HepG2 (cell line): ENCODE results near the gene ISOC2. TPM values are rescaled to one million over a fixed set of nuclear protein-coding genes. Genes with fewer than 3 reads are reported as not detected.

ENCODE experiments used
- CC2D1A ChIP-seq: sonication (generic); formaldehyde crosslinking; IDR thresholded peaks from 2 replicates; pipeline ENCODE4 v1.8.1; 2023; ENCODE audit warnings: mild to moderate bottlenecking, missing genetic modification reagents
- GPN1 ChIP-seq: sonication (generic); formaldehyde crosslinking; IDR thresholded peaks from 2 replicates; pipeline ENCODE4 v1.5.1; 2020; ENCODE audit warnings: missing genetic modification reagents, borderline replicate concordance
- JUND ChIP-seq: sonication (generic); formaldehyde crosslinking; IDR thresholded peaks from 2 replicates; pipeline ENCODE4 v1.8.0; 2022; ENCODE audit warnings: mild to moderate bottlenecking, missing genetic modification reagents
- KDM5B ChIP-seq: sonication (generic); formaldehyde crosslinking; IDR thresholded peaks from 2 replicates; pipeline ENCODE4 v1.4.0; 2020; ENCODE audit warnings: missing genetic modification reagents, mild to moderate bottlenecking, borderline replicate concordance
- SKI ChIP-seq: fragments of 450-650 bp; IDR thresholded peaks from one replicate; pipeline ENCODE4 v1.6.1; 2018; ENCODE audit warnings: mild to moderate bottlenecking; ENCODE audit not compliant: partially characterized antibody
- SNAPC4 ChIP-seq: sonication (generic); formaldehyde crosslinking; IDR thresholded peaks from 2 replicates; pipeline ENCODE4 v1.4.0; 2020; ENCODE audit warnings: mild to moderate bottlenecking, missing genetic modification reagents
- USF2 ChIP-seq, 2 experiments: sonication (generic) in 1 of 2; formaldehyde crosslinking in 1 of 2; IDR thresholded peaks; 2 replicates each; pipeline versions ENCODE4 v1.5.1 to v1.6.1; 2011 to 2020; ENCODE audit warnings: borderline replicate concordance in 1 of 2, low read depth in 1 of 2, low read length in 1 of 2, mild to moderate bottlenecking in 1 of 2, missing genetic modification reagents in 1 of 2, moderate library complexity in 1 of 2
- ZNF230 ChIP-seq: sonication (generic); formaldehyde crosslinking; IDR thresholded peaks from 2 replicates; pipeline ENCODE4 v1.4.0; 2020; ENCODE audit warnings: mild to moderate bottlenecking, missing genetic modification reagents
- ZNF460 ChIP-seq: sonication (generic); formaldehyde crosslinking; IDR thresholded peaks from 2 replicates; pipeline ENCODE4 v1.5.1; 2020; ENCODE audit warnings: missing genetic modification reagents, mild to moderate bottlenecking, borderline replicate concordance
- ZNF577 ChIP-seq: sonication (generic); formaldehyde crosslinking; IDR thresholded peaks from 2 replicates; pipeline ENCODE4 v1.4.0; 2020; ENCODE audit warnings: mild to moderate bottlenecking, low read depth, missing genetic modification reagents, borderline replicate concordance
- ZNF598 ChIP-seq: sonication (generic); formaldehyde crosslinking; IDR thresholded peaks from 2 replicates; pipeline ENCODE4 v1.5.1; 2020; ENCODE audit warnings: mild to moderate bottlenecking, missing genetic modification reagents, borderline replicate concordance
- ZNF660 ChIP-seq: sonication (generic); formaldehyde crosslinking; IDR thresholded peaks from 2 replicates; pipeline ENCODE4 v1.5.1; 2020; ENCODE audit warnings: mild to moderate bottlenecking, low read depth, missing genetic modification reagents, borderline replicate concordance
- ZNF672 ChIP-seq: sonication (generic); formaldehyde crosslinking; IDR thresholded peaks from 2 replicates; pipeline ENCODE4 v1.8.1; 2022; ENCODE audit warnings: missing genetic modification reagents
- ZNF781 ChIP-seq: sonication (generic); formaldehyde crosslinking; IDR thresholded peaks from 2 replicates; pipeline ENCODE4 v1.5.1; 2020; ENCODE audit warnings: borderline replicate concordance, mild to moderate bottlenecking, missing genetic modification reagents; ENCODE audit errors: not compliant biosample characterization
- polyA plus RNA-seq, 8 experiments: library from polyadenylated mRNA; depleted of rRNA in 3 of 8; stranded (reverse) in 7 of 8; unstranded in 1 of 8; fragments of >200 nt; fragmentation: Illumina TruSeq in 4 of 8; extraction: Trizol in 4 of 8; gene quantifications; 2 replicates each; pipeline versions ENCODE4 v1.2.1 to v1.2.3, GENCODE V29; 2011 to 2016; ENCODE audit warnings: low read depth in 4 of 8, missing spikeins in 1 of 8, mixed read lengths in 1 of 8; ENCODE audit not compliant: insufficient read depth in 1 of 8
- total RNA-seq, 5 experiments: library from RNA; depleted of rRNA; stranded (reverse); fragments of >200 nt; fragmentation: Illumina TruSeq; extraction: Trizol; gene quantifications; 2 replicates each; pipeline ENCODE4 v1.2.3, GENCODE V29; 2016; ENCODE audit warnings: low read depth in 1 of 5
- TF ChIP-seq, protein P1 (sequence below): sonication (generic); formaldehyde crosslinking; IDR thresholded peaks from 2 replicates; pipeline ENCODE4 v1.4.0; 2020; ENCODE audit warnings: missing genetic modification reagents, borderline replicate concordance
- TF ChIP-seq, protein P2 (sequence below), 2 experiments: IDR thresholded peaks; 2 replicates each; pipeline ENCODE4 v1.6.1; 2011 to 2012; ENCODE audit warnings: low read length in 2 of 2, borderline replicate concordance in 1 of 2, low read depth in 1 of 2, mild to moderate bottlenecking in 1 of 2, moderate library complexity in 1 of 2

Gene ISOC2
- total and polyA plus RNA-seq, 2 of the 13 experiments (the other 11 are each of a cell fraction or from before 2014, with no cell fraction given), result 76.8 to 105 TPM

DNA sequence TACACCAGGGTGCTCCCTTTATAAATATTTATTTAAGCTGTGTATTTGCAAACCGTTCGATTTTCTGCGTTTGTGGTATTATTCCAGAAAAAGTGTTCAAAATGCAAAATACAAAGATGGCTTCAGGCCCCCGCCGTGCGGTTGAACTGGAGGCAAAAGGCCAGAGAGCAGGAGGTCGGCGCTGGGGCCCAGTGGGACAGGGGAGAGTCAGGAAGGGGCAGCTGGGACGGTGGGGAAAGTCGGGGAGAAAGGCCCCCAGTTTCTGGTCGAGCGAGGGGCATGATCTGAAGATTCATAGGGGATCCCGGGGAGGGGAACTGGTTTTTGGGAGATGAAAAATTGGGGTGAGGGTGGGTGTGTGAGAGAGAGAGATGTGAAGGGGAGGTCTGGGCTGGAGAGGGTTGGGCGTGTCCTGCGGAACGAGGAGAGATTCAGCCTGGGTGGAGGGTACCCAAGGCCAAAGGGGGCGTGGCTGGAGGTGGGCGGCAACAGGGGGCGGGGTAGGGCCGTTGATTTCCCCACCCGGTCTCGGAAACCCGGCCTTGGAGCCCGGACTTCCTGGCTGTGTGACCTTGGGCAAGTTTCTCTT, 678 bp downstream of the ISOC2 start (continued):
- TF ChIP-seq ZNF460 (CRISPR knock-in tag) (no peak), ZNF598 (no peak), SKI (peak; percentile 18), SNAPC4 (CRISPR knock-in tag) (no peak), ZNF230 (CRISPR knock-in tag) (no peak), ZNF781 (CRISPR knock-in tag) (no peak), USF2 (IDR thresholded peaks at IDR 0.05; ENCODE audit: low read depth, low read length) (no peak), USF2 (CRISPR knock-in tag; IDR thresholded peaks at IDR 0.05; ENCODE audit: borderline replicate concordance) (no peak), CC2D1A (CRISPR knock-in tag) (no peak), ZNF672 (CRISPR knock-in tag) (no peak), JUND (CRISPR knock-in tag) (no peak), KDM5B (no peak), ZNF577 (no peak), GPN1 (CRISPR knock-in tag) (no peak), ZNF660 (no peak)
- TF ChIP-seq, protein P1, sequence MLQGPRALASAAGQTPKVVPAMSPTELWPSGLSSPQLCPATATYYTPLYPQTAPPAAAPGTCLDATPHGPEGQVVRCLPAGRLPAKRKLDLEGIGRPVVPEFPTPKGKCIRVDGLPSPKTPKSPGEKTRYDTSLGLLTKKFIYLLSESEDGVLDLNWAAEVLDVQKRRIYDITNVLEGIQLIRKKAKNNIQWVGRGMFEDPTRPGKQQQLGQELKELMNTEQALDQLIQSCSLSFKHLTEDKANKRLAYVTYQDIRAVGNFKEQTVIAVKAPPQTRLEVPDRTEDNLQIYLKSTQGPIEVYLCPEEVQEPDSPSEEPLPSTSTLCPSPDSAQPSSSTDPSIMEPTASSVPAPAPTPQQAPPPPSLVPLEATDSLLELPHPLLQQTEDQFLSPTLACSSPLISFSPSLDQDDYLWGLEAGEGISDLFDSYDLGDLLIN (CRISPR knock-in tag), result no peak
- TF ChIP-seq, protein P2, sequence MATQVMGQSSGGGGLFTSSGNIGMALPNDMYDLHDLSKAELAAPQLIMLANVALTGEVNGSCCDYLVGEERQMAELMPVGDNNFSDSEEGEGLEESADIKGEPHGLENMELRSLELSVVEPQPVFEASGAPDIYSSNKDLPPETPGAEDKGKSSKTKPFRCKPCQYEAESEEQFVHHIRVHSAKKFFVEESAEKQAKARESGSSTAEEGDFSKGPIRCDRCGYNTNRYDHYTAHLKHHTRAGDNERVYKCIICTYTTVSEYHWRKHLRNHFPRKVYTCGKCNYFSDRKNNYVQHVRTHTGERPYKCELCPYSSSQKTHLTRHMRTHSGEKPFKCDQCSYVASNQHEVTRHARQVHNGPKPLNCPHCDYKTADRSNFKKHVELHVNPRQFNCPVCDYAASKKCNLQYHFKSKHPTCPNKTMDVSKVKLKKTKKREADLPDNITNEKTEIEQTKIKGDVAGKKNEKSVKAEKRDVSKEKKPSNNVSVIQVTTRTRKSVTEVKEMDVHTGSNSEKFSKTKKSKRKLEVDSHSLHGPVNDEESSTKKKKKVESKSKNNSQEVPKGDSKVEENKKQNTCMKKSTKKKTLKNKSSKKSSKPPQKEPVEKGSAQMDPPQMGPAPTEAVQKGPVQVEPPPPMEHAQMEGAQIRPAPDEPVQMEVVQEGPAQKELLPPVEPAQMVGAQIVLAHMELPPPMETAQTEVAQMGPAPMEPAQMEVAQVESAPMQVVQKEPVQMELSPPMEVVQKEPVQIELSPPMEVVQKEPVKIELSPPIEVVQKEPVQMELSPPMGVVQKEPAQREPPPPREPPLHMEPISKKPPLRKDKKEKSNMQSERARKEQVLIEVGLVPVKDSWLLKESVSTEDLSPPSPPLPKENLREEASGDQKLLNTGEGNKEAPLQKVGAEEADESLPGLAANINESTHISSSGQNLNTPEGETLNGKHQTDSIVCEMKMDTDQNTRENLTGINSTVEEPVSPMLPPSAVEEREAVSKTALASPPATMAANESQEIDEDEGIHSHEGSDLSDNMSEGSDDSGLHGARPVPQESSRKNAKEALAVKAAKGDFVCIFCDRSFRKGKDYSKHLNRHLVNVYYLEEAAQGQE (IDR thresholded peaks at IDR 0.05; ENCODE audit: borderline replicate concordance in 1 of 2, low read depth in 1 of 2, low read length in 2 of 2), result no peak
